IMR-90 (cell line): ENCODE measurements around the gene IER3. TPM values are rescaled to one million over a fixed set of nuclear protein-coding genes. Genes with fewer than 3 reads are reported as not detected.

Experiments
- ATAC-seq: fragments of 200-7000 bp; cut with Tn5 transposase; 2 replicates; pipeline ENCODE4 v1.9.1; 2020; ENCODE audit warnings: low read depth, mild to moderate bottlenecking, moderate library complexity
- BruUV-seq: library from RNA; stranded (reverse); fragments of 400-500 nt; replicated peaks from 2 replicates; lab custom pipeline; 2021; lab: Mats Ljungman, UMichigan
- CTCF ChIA-PET: fragments of 300-600 bp; formaldehyde crosslinking; extraction: SDS; loops from one replicate; lab custom pipeline; 2021; ENCODE audit warnings: antibody characterized with exemption; lab: Yijun Ruan, JAX
- POLR2A ChIA-PET: fragments of 300-600 bp; sonication (Branson Sonifier 250); formaldehyde crosslinking; loops from one replicate; lab custom pipeline; 2022; ENCODE audit warnings: antibody characterized with exemption; ENCODE audit not compliant: unreplicated experiment; lab: Charles Lee
- DNase-seq: peaks from one replicate; pipeline ENCODE4 v3.0.0; 2013
- H2AFZ ChIP-seq: replicated peaks from 2 replicates; pipeline ENCODE3; 2013; ENCODE audit warnings: low read length, mild to moderate bottlenecking; ENCODE audit not compliant: poor library complexity
- H2AK5ac ChIP-seq: 2 replicates; pipeline ENCODE4 v1.6.1; 2013; ENCODE audit warnings: low read depth, low read length, inconsistent platforms
- H2AK9ac ChIP-seq: replicated peaks from 2 replicates; pipeline ENCODE3; 2013; ENCODE audit warnings: mild to moderate bottlenecking, low read depth, low read length, moderate library complexity; ENCODE audit not compliant: poor library complexity
- H2BK120ac ChIP-seq: 2 replicates; pipeline ENCODE4 v1.6.1; 2013; ENCODE audit warnings: low read depth, low read length, inconsistent platforms
- H2BK15ac ChIP-seq: 3 replicates; pipeline ENCODE4 v1.6.1; 2013; ENCODE audit warnings: low read depth, low read length, inconsistent platforms
- H2BK20ac ChIP-seq: 2 replicates; pipeline ENCODE4 v1.6.1; 2013; ENCODE audit warnings: low read depth, mild to moderate bottlenecking, inconsistent platforms, low read length, moderate library complexity
- H2BK5ac ChIP-seq: 2 replicates; pipeline ENCODE4 v1.6.1; 2013; ENCODE audit warnings: mild to moderate bottlenecking, low read depth, low read length, inconsistent platforms; ENCODE audit not compliant: poor library complexity, severe bottlenecking
- H3K14ac ChIP-seq: replicated peaks from 2 replicates; pipeline ENCODE4 v1.6.1; 2013; ENCODE audit warnings: low read depth, low read length, inconsistent platforms
- H3K18ac ChIP-seq: 2 replicates; pipeline ENCODE4 v1.6.1; 2013; ENCODE audit warnings: low read depth, low read length, control low read depth
- H3K23ac ChIP-seq: 2 replicates; pipeline ENCODE4 v1.6.1; 2013; ENCODE audit warnings: low read depth, low read length, inconsistent platforms
- H3K27ac ChIP-seq: 2 replicates; pipeline ENCODE4 v1.5.1; 2013; ENCODE audit warnings: mild to moderate bottlenecking, control low read depth, low read length; ENCODE audit not compliant: insufficient read depth
- H3K27me3 ChIP-seq: 2 replicates; pipeline ENCODE4 v1.6.1; 2013; ENCODE audit warnings: low read length; ENCODE audit not compliant: control insufficient read depth, insufficient read depth
- H3K36me3 ChIP-seq: 2 replicates; pipeline ENCODE4 v1.6.1; 2013; ENCODE audit warnings: low read length, mixed read lengths; ENCODE audit not compliant: control insufficient read depth, insufficient read depth
- H3K4ac ChIP-seq: 2 replicates; pipeline ENCODE4 v1.6.1; 2013; ENCODE audit warnings: low read depth, low read length, inconsistent platforms
- H3K4me1 ChIP-seq: 2 replicates; pipeline ENCODE4 v1.6.1; 2013; ENCODE audit warnings: low read length, mixed read lengths; ENCODE audit not compliant: control insufficient read depth, insufficient read depth
- H3K4me2 ChIP-seq: 2 replicates; pipeline ENCODE4 v1.6.1; 2013; ENCODE audit warnings: low read depth, mild to moderate bottlenecking, control low read depth, low read length, moderate library complexity
- H3K4me3 ChIP-seq: 2 replicates; pipeline ENCODE4 v1.5.1; 2013; ENCODE audit warnings: low read depth, mild to moderate bottlenecking, control low read depth, low read length, moderate library complexity; ENCODE audit not compliant: insufficient read depth
- H3K56ac ChIP-seq: 2 replicates; pipeline ENCODE4 v1.6.1; 2013; ENCODE audit warnings: low read length, inconsistent platforms; ENCODE audit not compliant: insufficient read depth; ENCODE audit errors: extremely low read depth
- H3K79me1 ChIP-seq, 2 experiments: 2 replicates each; pipeline ENCODE4 v1.6.1; 2013; ENCODE audit warnings: low read length in 2 of 2, inconsistent platforms in 1 of 2, low read depth in 1 of 2
- H3K9ac ChIP-seq: 2 replicates; pipeline ENCODE4 v1.6.1; 2013; ENCODE audit warnings: low read depth, low read length, control low read depth
- H3K9me1 ChIP-seq: 2 replicates; pipeline ENCODE4 v1.6.1; 2013; ENCODE audit warnings: low read length, inconsistent platforms; ENCODE audit not compliant: insufficient read depth
- H3K9me3 ChIP-seq: 2 replicates; pipeline ENCODE4 v1.6.1; 2013; ENCODE audit warnings: low read length; ENCODE audit not compliant: control insufficient read depth, insufficient read depth
- H4K20me1 ChIP-seq: 2 replicates; pipeline ENCODE4 v1.6.1; 2013; ENCODE audit warnings: low read length, inconsistent platforms; ENCODE audit not compliant: insufficient read depth
- H4K5ac ChIP-seq: 2 replicates; pipeline ENCODE4 v1.6.1; 2013; ENCODE audit warnings: mild to moderate bottlenecking, low read depth, low read length, control low read depth
- H4K8ac ChIP-seq, 2 experiments: 2 replicates each; pipeline ENCODE4 v1.6.1; 2013; ENCODE audit warnings: low read depth in 2 of 2, low read length in 2 of 2, control low read depth in 1 of 2, inconsistent platforms in 1 of 2
- H4K91ac ChIP-seq: 2 replicates; pipeline ENCODE4 v1.6.1; 2013; ENCODE audit warnings: low read depth, low read length, inconsistent platforms; ENCODE audit not compliant: insufficient read depth
- BHLHE40 ChIP-seq: fragments of 150-350 bp; IDR thresholded peaks from 2 replicates; pipeline ENCODE4 v1.6.1; 2016; ENCODE audit warnings: mild to moderate bottlenecking, low read depth, low read length
- CEBPB ChIP-seq: IDR thresholded peaks from 2 replicates; pipeline ENCODE4 v1.6.1; 2012; ENCODE audit warnings: low read depth, low read length, improper control_type of control experiment
- CHD1 ChIP-seq: IDR thresholded peaks from 2 replicates; pipeline ENCODE4 v1.6.1; 2012; ENCODE audit warnings: low read depth, low read length, improper control_type of control experiment
- CTCF ChIP-seq: conservative IDR thresholded peaks from 2 replicates; pipeline ENCODE4 v1.5.1; 2012; ENCODE audit warnings: mild to moderate bottlenecking, low read depth, low read length, improper control_type of control experiment
- ELK1 ChIP-seq: fragments of 150-350 bp; IDR thresholded peaks from 2 replicates; pipeline ENCODE4 v1.6.1; 2016; ENCODE audit warnings: low read depth, mild to moderate bottlenecking, low read length, moderate library complexity, borderline replicate concordance
- FOS ChIP-seq: fragments of 150-350 bp; IDR thresholded peaks from 2 replicates; pipeline ENCODE4 v1.6.1; 2016; ENCODE audit warnings: low read depth, low read length
- MAFK ChIP-seq: IDR thresholded peaks from 2 replicates; pipeline ENCODE4 v1.6.1; 2012; ENCODE audit warnings: low read depth, low read length, improper control_type of control experiment
- MAZ ChIP-seq: IDR thresholded peaks from 2 replicates; pipeline ENCODE4 v1.6.1; 2012; ENCODE audit warnings: low read depth, mild to moderate bottlenecking, low read length, improper control_type of control experiment, moderate library complexity, borderline replicate concordance
- MXI1 ChIP-seq: IDR thresholded peaks from 2 replicates; pipeline ENCODE4 v1.6.1; 2012; ENCODE audit warnings: low read depth, mild to moderate bottlenecking, low read length, moderate library complexity, borderline replicate concordance
- NFE2L2 ChIP-seq: fragments of 150-350 bp; IDR thresholded peaks from 2 replicates; pipeline ENCODE4 v1.6.1; 2016; ENCODE audit warnings: low read depth, mild to moderate bottlenecking, low read length
- POLR2A ChIP-seq: IDR thresholded peaks from 2 replicates; pipeline ENCODE4 v1.6.1; 2012; ENCODE audit warnings: mild to moderate bottlenecking, low read depth, low read length
- RAD21 ChIP-seq: IDR thresholded peaks from 2 replicates; pipeline ENCODE4 v1.6.1; 2012; ENCODE audit warnings: low read length, improper control_type of control experiment
- RCOR1 ChIP-seq: IDR thresholded peaks from 2 replicates; pipeline ENCODE4 v1.6.1; 2012; ENCODE audit warnings: mild to moderate bottlenecking, low read length, improper control_type of control experiment; ENCODE audit not compliant: insufficient replicate concordance
- RFX5 ChIP-seq: IDR thresholded peaks from 2 replicates; pipeline ENCODE4 v1.8.0; 2012; ENCODE audit warnings: low read depth, mild to moderate bottlenecking, low read length, moderate library complexity
- SMC3 ChIP-seq: fragments of 150-350 bp; IDR thresholded peaks from 2 replicates; pipeline ENCODE4 v1.6.1; 2016; ENCODE audit warnings: low read depth, mild to moderate bottlenecking, antibody characterized with exemption, low read length, moderate library complexity
- USF2 ChIP-seq: fragments of 150-350 bp; IDR thresholded peaks from 2 replicates; pipeline ENCODE4 v1.6.1; 2017; ENCODE audit warnings: mild to moderate bottlenecking, antibody characterized with exemption, low read length, low read depth
- WGBS, 2 experiments: methylation state at CpG; one replicate each; pipeline versions ENCODE4 v1.1.5 to v1.1.7; 2013; ENCODE audit warnings: missing lambda C conversion rate in 2 of 2; ENCODE audit not compliant: insufficient read length in 1 of 2; ENCODE audit errors: extremely low coverage in 2 of 2; 5-methylcytosine and 5-hydroxymethylcytosine counted together
- dilution Hi-C: fragments of 300-500 bp; cut with HindIII; formaldehyde crosslinking; loops from one replicate; pipeline ENCODE4 v1.14.3; 2018; ENCODE audit warnings: low sequenced_read_pairs; ENCODE audit not compliant: unreplicated experiment
- in situ Hi-C: fragments of 300-500 bp; cut with MboI; formaldehyde crosslinking; loops from 3 replicates; pipeline ENCODE4 v1.14.3; 2019; ENCODE audit warnings: low sequenced_read_pairs, inconsistent platforms, mixed read lengths
- intact Hi-C: fragments of 100-400 bp; cut with micrococcal nuclease; formaldehyde crosslinking; loops from 2 replicates; pipeline ENCODE4 v1.10.0; 2022
- polyA plus RNA-seq, 3 experiments: library from polyadenylated mRNA; depleted of rRNA; stranded (reverse); fragments of >200 nt; gene quantifications; 2 replicates each; pipeline ENCODE4 v1.2.3, GENCODE V29; 2012; ENCODE audit warnings: low replicate concordance in 1 of 3
- total RNA-seq: library from RNA; depleted of rRNA; stranded (reverse); fragments of >200 nt; gene quantifications from 2 replicates; pipeline ENCODE4 v1.2.3, GENCODE V29; 2012

Gene IER3
- total and polyA plus RNA-seq, 2 of the 4 experiments (the other 2 are of a cell fraction), result 38.4 to 159 TPM

GRCh38 chr6:30738532-30738931, 5.8 kb downstream of the IER3 start:
- no TSS peak for BruUV-seq
- dilution Hi-C loops (no loop called here), in situ Hi-C loops (no loop called here), intact Hi-C loops (no loop called here)
- ATAC-seq, result no peak
- no peak overlapping the region for H3K4me2 ChIP-seq
- H3K56ac ChIP-seq, result no peak overlapping the region
- no peak overlapping the region for H3K27ac ChIP-seq
- peak overlapping the region; percentile 25; the same call in 1 of the 2 replicates for H3K23ac ChIP-seq
- no peak for TF ChIP-seq FOS
- TF ChIP-seq USF2, result no peak
- no peak for TF ChIP-seq ELK1
- TF ChIP-seq MAFK, result no peak
- TF ChIP-seq MAZ, result no peak
- no peak for TF ChIP-seq RAD21
- TF ChIP-seq CTCF, result no peak
- TF ChIP-seq SMC3, result no peak
- TF ChIP-seq POLR2A, result no peak
- TF ChIP-seq BHLHE40, result no peak
- TF ChIP-seq CHD1, result no peak
- no peak for TF ChIP-seq RFX5
- TF ChIP-seq MXI1, result no peak
- no peak for TF ChIP-seq CEBPB
- no peak for TF ChIP-seq RCOR1
- no peak for TF ChIP-seq NFE2L2
- H3K27me3 ChIP-seq, result no peaks in the 10 kb centered on the region
- 100% methylated on average over 3 of the region's 6 CpGs; no CpG with 5 or more reads in 1 of the 2 experiments for WGBS, 2 experiments
- H3K9me3 ChIP-seq, result no peaks in the 10 kb centered on the region
- peaks cover 13% of the 10 kb centered on the region for H3K4me1 ChIP-seq
- no peak for DNase-seq
- no peak overlapping the region for H3K4ac ChIP-seq
- H3K18ac ChIP-seq, result no peak overlapping the region
- CTCF ChIA-PET, result interaction anchor here (0.6 kb wide), 1 partner anchor 10 kb away, joined by 3 read pairs; no protein-coding TSS in a partner anchor
- no peak overlapping the region for H3K4me3 ChIP-seq
- no peak overlapping the region for H2AFZ ChIP-seq
- H2AK5ac ChIP-seq, result no peak overlapping the region
- peaks cover 40 to 86% of the 10 kb centered on the region in 2 experiments for H3K79me1 ChIP-seq
- H3K14ac ChIP-seq, result no peak overlapping the region
- no peak overlapping the region for H3K9ac ChIP-seq
- H4K91ac ChIP-seq, result no peak overlapping the region
- no peak overlapping the region for H2BK5ac ChIP-seq
- no peak overlapping the region for H2BK15ac ChIP-seq
- H4K20me1 ChIP-seq, result peaks cover 14% of the 10 kb centered on the region
- POLR2A ChIA-PET, result no interaction called here
- H2BK120ac ChIP-seq, result no peak overlapping the region
- peaks cover 11% of the 10 kb centered on the region for H3K9me1 ChIP-seq
- no peak overlapping the region for H2AK9ac ChIP-seq
- H2BK20ac ChIP-seq, result no peak overlapping the region
- H4K8ac ChIP-seq, result no peak overlapping the region
- peaks cover 64% of the 10 kb centered on the region for H3K36me3 ChIP-seq
- no peak overlapping the region for H4K5ac ChIP-seq
